GM23338 (cell line): ENCODE measurements around the gene ST6GALNAC4. TPM values are rescaled to one million over a fixed set of nuclear protein-coding genes. Genes with fewer than 3 reads are reported as not detected.

Experiments used
- ATAC-seq: fragments of 200-7000 bp; cut with Tn5 transposase; 3 replicates; pipeline ENCODE4 v1.9.1; 2020
- DNase-seq: peaks from one replicate; pipeline ENCODE4 v3.0.0-alpha.2; 2015; ENCODE audit warnings: low spot score
- H2AFZ ChIP-seq: fragments of 200-600 bp; sonication (generic); 2 replicates; pipeline ENCODE4 v1.8.0; 2016; ENCODE audit warnings: antibody characterized with exemption, mild to moderate bottlenecking, moderate library complexity
- H3F3A ChIP-seq: fragments of 200-600 bp; sonication (generic); replicated peaks from 2 replicates; pipeline ENCODE4 v1.8.0; 2017; ENCODE audit warnings: antibody characterized with exemption, mixed run types, low read depth
- H3K27ac ChIP-seq: fragments of 200-600 bp; sonication (generic); 2 replicates; pipeline ENCODE4 v1.6.1; 2016; ENCODE audit warnings: low read depth
- H3K27me3 ChIP-seq: fragments of 200-600 bp; sonication (generic); 2 replicates; pipeline ENCODE4 v1.8.0; 2016; ENCODE audit warnings: mild to moderate bottlenecking, mixed run types, moderate library complexity; ENCODE audit not compliant: insufficient read depth
- H3K36me3 ChIP-seq: fragments of 200-600 bp; sonication (generic); 2 replicates; pipeline ENCODE4 v1.8.0; 2016; ENCODE audit warnings: mild to moderate bottlenecking; ENCODE audit not compliant: insufficient read depth
- H3K4me1 ChIP-seq: fragments of 200-600 bp; sonication (generic); 2 replicates; pipeline ENCODE4 v1.8.0; 2016; ENCODE audit warnings: mild to moderate bottlenecking, moderate library complexity; ENCODE audit not compliant: insufficient read depth
- H3K4me2 ChIP-seq: fragments of 200-600 bp; sonication (generic); 2 replicates; pipeline ENCODE4 v1.7.1; 2017; ENCODE audit warnings: mixed run types
- H3K4me3 ChIP-seq: fragments of 200-600 bp; sonication (generic); 2 replicates; pipeline ENCODE4 v1.6.1; 2016; ENCODE audit warnings: mixed run types
- H3K79me2 ChIP-seq: fragments of 200-600 bp; sonication (generic); replicated peaks from 2 replicates; pipeline ENCODE4 v1.8.0; 2017; ENCODE audit warnings: mild to moderate bottlenecking; ENCODE audit not compliant: insufficient read depth
- H3K9me2 ChIP-seq: fragments of 200-600 bp; sonication (generic); 2 replicates; pipeline ENCODE4 v1.8.0; 2017; ENCODE audit not compliant: insufficient read depth
- H4K20me1 ChIP-seq: fragments of 200-600 bp; sonication (generic); replicated peaks from 2 replicates; pipeline ENCODE4 v1.8.0; 2017; ENCODE audit warnings: mild to moderate bottlenecking; ENCODE audit not compliant: insufficient read depth
- H3K27ac Mint-ChIP-seq: 2 replicates; pipeline ENCODE4 v1.8.0; 2020; ENCODE audit warnings: inconsistent platforms, mild to moderate bottlenecking, moderate library complexity, mixed read lengths
- H3K27me3 Mint-ChIP-seq: 3 replicates; pipeline ENCODE4 v1.8.0; 2022; ENCODE audit warnings: low read depth, mild to moderate bottlenecking, moderate library complexity, mixed read lengths, inconsistent platforms; ENCODE audit not compliant: insufficient read depth, poor library complexity
- H3K36me3 Mint-ChIP-seq: 3 replicates; pipeline ENCODE4 v1.8.0; 2021; ENCODE audit warnings: low read depth, mild to moderate bottlenecking, inconsistent platforms, moderate library complexity, mixed read lengths
- H3K4me1 Mint-ChIP-seq: 3 replicates; pipeline ENCODE4 v1.8.0; 2020; ENCODE audit warnings: mild to moderate bottlenecking, inconsistent platforms, mixed read lengths
- H3K4me3 Mint-ChIP-seq: 3 replicates; pipeline ENCODE4 v1.8.0; 2021; ENCODE audit warnings: moderate library complexity, mild to moderate bottlenecking, inconsistent platforms, mixed read lengths
- H3K9me3 Mint-ChIP-seq: 3 replicates; pipeline ENCODE4 v1.8.0; 2020; ENCODE audit warnings: moderate library complexity, mild to moderate bottlenecking, inconsistent platforms, mixed read lengths
- CTCF ChIP-seq, 2 experiments: fragments of 200-600 bp in 1 of 2; sonication (generic) in 1 of 2; conservative IDR thresholded peaks; 2 replicates each; pipeline versions ENCODE4 v1.5.1 to v1.6.1; 2016 to 2017; ENCODE audit warnings: antibody characterized with exemption in 2 of 2, low read depth in 2 of 2, mild to moderate bottlenecking in 2 of 2, moderate library complexity in 1 of 2
- ETS1 ChIP-seq: IDR thresholded peaks from 2 replicates; pipeline ENCODE4 v1.6.1; 2016; ENCODE audit warnings: antibody characterized with exemption
- NANOG ChIP-seq: IDR thresholded peaks from 2 replicates; pipeline ENCODE4 v1.6.1; 2016; ENCODE audit warnings: antibody characterized with exemption, borderline replicate concordance
- POLR2AphosphoS5 ChIP-seq: IDR thresholded peaks from 2 replicates; pipeline ENCODE4 v1.6.1; 2016; ENCODE audit warnings: antibody characterized with exemption, low read depth
- REST ChIP-seq: IDR thresholded peaks from one replicate; pipeline ENCODE4 v1.6.1; 2018; ENCODE audit warnings: antibody characterized with exemption; ENCODE audit not compliant: unreplicated experiment
- polyA plus RNA-seq: library from polyadenylated mRNA; unstranded; fragments of >200 nt; fragmentation: Nextera tagmentation; extraction: Ambion mirVana; gene quantifications from 2 replicates; pipeline ENCODE4 v1.2.1, GENCODE V29; 2016
- total RNA-seq: library from RNA; depleted of rRNA; stranded (reverse); fragments of >200 nt; shearing (Covaris generic); gene quantifications from 2 replicates; pipeline ENCODE4 v1.2.3, GENCODE V29; 2014

Gene ST6GALNAC4
- total and polyA plus RNA-seq, 2 experiments from 2014 or later: 8.1 to 35.3 TPM

- no peak for TF ChIP-seq REST
- TF ChIP-seq NANOG: no peak
- no peak for TF ChIP-seq ETS1
Observed at GRCh38 chr9:127931092-127931881, 14.4 kb upstream of the ST6GALNAC4 start (continued).

- H3K4me1 Mint-ChIP-seq: peaks cover 31% of the 10 kb centered on the region
- Histone ChIP-seq H3K4me2 (peak within 1 kb of the TSS; percentile 92), H3K36me3 (no peaks in the 10 kb centered on the region), H3K4me1 (peaks cover 27% of the 10 kb centered on the region), H3K9me2 (no peaks in the 10 kb centered on the region), H3K79me2 (no peaks in the 10 kb centered on the region), H3F3A (peaks cover 16% of the 10 kb centered on the region), H3K4me3 (peak within 1 kb of the TSS; percentile 70), H4K20me1 (peaks cover 8% of the 10 kb centered on the region; the same call in 1 of the 2 replicates), H2AFZ (peak within 1 kb of the TSS; percentile 74; the same call in 1 of the 2 replicates), H3K27me3 (peaks cover 11% of the 10 kb centered on the region), H3K27ac (peak within 1 kb of the TSS; percentile 89)
- H3K9me3 Mint-ChIP-seq: no peaks in the 10 kb centered on the region
- peaks cover 30% of the 10 kb centered on the region for H3K27me3 Mint-ChIP-seq
- ATAC-seq (peak; percentile 54), DNase-seq (peak; percentile 96)
- peak within 1 kb of the TSS; percentile 44; the same call in 1 of the 2 replicates for H3K27ac Mint-ChIP-seq
- peak; percentile 69; the same call in 1 of the 2 replicates for TF ChIP-seq ETS1
- peak; percentile 78 for TF ChIP-seq POLR2AphosphoS5
- peak; percentile 15 to 29; a peak in 2 of 4 replicates for TF ChIP-seq CTCF (conservative IDR thresholded peaks at IDR 0.05; ENCODE audit: low read depth in 2 of 2)
- TF ChIP-seq NANOG: no peak
- peak within 1 kb of the TSS; percentile 71 for H3K4me3 Mint-ChIP-seq
- H3K36me3 Mint-ChIP-seq: peaks cover 3% of the 10 kb centered on the region; the same call in 1 of the 3 replicates
Observed at GRCh38 chr9:127930231-127931091, 13.6 kb upstream of the ST6GALNAC4 start, which contains the start of gene PIP5KL1. Gene PIP5KL1 (minus strand): TSS chr9:127930777. CDS start chr9:127930752, 25 bp downstream.
